ENCODE measurements around the gene PEMT.

Gene PEMT

DNA sequence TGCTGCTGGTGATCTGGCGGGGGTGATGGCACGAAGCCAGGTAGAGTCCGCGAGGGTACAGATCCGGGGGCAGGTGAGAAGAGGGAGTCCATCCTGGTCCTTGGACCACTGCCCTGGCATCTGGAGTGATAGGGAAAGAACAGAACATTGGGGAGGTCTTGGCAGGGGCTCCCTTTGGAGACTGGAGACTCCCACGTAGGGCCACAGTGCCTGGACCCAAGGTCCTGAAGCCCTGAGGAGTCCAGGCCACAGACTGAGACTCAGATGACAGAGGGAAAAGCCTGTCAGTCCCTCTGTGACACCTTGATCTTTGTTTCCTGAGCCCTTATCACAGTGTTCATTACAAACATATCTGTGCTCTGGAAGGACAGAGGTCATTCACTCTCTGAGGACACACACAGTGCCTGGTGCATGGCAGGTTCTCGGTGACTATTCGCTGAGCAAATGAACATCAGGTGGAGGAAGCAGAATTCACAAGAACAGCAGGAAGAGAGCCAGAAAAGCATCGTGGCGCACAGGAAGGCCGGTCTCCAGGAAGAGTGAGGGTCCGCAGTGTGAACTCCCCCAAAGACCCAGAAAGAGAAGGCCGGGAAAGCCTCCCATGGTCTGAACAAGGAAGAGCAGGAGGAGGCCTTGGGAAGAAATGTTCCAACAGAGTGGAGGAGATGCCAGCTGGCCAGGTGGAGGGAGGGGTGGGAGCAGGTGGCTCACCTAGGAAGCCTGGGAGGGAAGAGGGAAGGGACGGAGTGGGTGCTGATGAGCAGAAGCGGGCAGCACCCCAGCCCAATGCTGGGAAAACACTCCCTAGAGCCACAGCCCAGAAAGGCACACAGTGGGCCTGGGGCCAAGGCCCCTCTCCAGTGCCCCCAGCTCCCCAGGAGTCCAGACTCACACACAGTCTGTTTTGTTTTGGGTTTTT lies 20.5 kb downstream of the PEMT start:
- Histone ChIP-seq H3K4me1 (ENCODE audit: control insufficient read depth in 2 of 2, insufficient read depth in 2 of 2, low read length in 2 of 2) (peaks cover 6 to 20% of the 10 kb centered on the region in 2 donors), H3K27ac (ENCODE audit: low read depth in 2 of 2, low read length in 2 of 2) (no peak overlapping the region), H3K9ac (ENCODE audit: low read depth in 1 of 2, low read length in 2 of 2) (no peak overlapping the region)

DNA sequence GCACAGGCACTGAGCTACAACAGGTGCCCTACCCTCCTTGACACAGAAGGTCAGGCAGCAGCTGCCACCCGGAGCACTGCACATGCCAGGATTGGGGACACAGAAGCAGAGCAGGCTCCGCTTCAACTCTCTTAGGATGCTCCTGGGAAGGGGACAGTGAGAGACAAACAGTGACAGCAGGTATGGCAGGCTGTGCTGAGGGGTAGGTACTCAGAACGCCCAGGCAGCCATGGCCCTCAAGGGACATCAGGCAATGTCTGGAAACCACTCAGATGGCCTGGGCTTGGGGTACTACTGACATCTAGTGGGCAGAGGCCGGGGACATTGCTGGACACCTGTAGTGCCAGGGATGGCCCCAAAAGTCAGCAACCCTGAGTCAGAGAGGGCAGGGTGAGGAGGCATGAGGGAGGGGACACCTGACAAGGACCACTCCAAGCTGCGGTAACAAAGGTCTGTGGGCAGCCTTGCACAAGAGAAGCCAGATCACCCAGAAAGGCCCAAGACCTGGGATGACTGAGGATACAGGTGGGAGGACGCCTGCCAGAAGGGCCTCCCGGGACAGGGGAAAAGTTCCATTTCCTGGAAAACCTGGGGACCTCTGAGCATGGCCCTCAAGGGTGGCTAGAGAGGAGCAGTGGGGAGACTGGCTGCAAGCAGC lies 21.2 kb downstream of the PEMT start:
- Histone ChIP-seq H3K4me1 (ENCODE audit: control insufficient read depth in 2 of 2, insufficient read depth in 2 of 2, low read length in 2 of 2) (peaks cover 10 to 23% of the 10 kb centered on the region in 2 donors), H3K27me3 (ENCODE audit: control insufficient read depth in 2 of 2, insufficient read depth in 2 of 2, low read length in 2 of 2) (no peaks in the 10 kb centered on the region), H3K36me3 (ENCODE audit: control insufficient read depth in 2 of 2, insufficient read depth in 2 of 2, low read length in 2 of 2) (peaks cover 0 to 5% of the 10 kb centered on the region in 2 donors), H3K27ac (ENCODE audit: low read depth in 2 of 2, low read length in 2 of 2) (no peak overlapping the region), H3K4me3 (ENCODE audit: low read length in 2 of 2) (no peak overlapping the region), H3K9me3 (ENCODE audit: control insufficient read depth in 2 of 2, low read length in 2 of 2) (no peaks in the 10 kb centered on the region), H3K9ac (ENCODE audit: low read depth in 1 of 2, low read length in 2 of 2) (no peak overlapping the region)

More for the DNA sequence above, 20.5 kb downstream of the PEMT start:
- no peaks in the 10 kb centered on the region for H3K27me3 ChIP-seq (ENCODE audit: control insufficient read depth in 2 of 2, insufficient read depth in 2 of 2, low read length in 2 of 2)
- H3K36me3 ChIP-seq (ENCODE audit: control insufficient read depth in 2 of 2, insufficient read depth in 2 of 2, low read length in 2 of 2): peaks cover 4 to 5% of the 10 kb centered on the region in 2 donors
- H3K4me3 ChIP-seq (ENCODE audit: low read length in 2 of 2): no peak overlapping the region
- H3K9me3 ChIP-seq (ENCODE audit: control insufficient read depth in 2 of 2, low read length in 2 of 2): no peaks in the 10 kb centered on the region

DNA sequence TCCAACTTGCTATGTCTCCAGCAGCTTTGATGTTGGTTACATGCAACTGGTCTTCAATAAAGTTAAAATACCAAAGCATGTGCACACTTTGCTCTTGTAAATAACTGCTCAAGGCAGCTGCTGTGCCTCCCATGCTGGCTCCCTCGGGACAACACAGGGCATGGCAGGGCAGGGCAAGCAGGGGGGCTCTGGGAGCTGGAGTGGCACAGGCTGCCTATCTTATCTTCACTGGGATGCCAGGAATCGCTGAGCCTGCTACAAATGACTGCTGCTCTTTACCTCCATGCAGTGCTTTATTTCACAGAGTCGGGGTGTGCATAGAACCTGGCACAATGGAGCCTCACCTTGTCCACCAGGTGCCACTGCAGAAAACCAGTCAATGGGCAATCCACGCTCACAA lies 21.8 kb downstream of the PEMT start:
- H3K27me3 ChIP-seq (ENCODE audit: control insufficient read depth in 2 of 2, insufficient read depth in 2 of 2, low read length in 2 of 2): no peaks in the 10 kb centered on the region
- H3K9me3 ChIP-seq (ENCODE audit: control insufficient read depth in 2 of 2, low read length in 2 of 2): no peaks in the 10 kb centered on the region
- no peak overlapping the region for H3K4me3 ChIP-seq (ENCODE audit: low read length in 2 of 2)
- H3K36me3 ChIP-seq (ENCODE audit: control insufficient read depth in 2 of 2, insufficient read depth in 2 of 2, low read length in 2 of 2): peaks cover 0 to 2% of the 10 kb centered on the region in 2 donors
- no peak overlapping the region for H3K9ac ChIP-seq (ENCODE audit: low read depth in 1 of 2, low read length in 2 of 2)
- H3K27ac ChIP-seq (ENCODE audit: low read depth in 2 of 2, low read length in 2 of 2): no peak overlapping the region
- peaks cover 15 to 29% of the 10 kb centered on the region in 2 donors for H3K4me1 ChIP-seq (ENCODE audit: control insufficient read depth in 2 of 2, insufficient read depth in 2 of 2, low read length in 2 of 2)

DNA sequence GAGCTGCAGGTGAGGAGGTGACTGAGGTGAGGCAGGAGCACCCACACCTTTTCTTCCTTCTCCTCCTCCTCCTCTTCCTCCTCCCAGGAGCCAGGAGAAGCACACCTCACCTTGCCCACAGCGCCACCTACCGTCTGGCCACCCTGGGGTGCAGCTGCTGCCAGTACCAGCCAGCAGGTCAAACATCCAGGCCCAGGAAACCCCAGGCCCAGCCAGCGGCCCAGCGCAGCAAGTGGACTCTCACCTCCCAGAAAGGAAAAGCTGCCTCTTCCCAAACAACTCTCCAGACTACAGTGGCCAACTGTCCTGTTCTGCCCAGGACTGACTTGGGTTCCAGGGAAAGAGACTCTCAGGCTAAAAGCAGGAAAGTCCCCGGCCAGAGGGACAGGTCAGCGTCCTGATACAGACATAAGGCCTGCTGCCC lies 22.7 kb downstream of the PEMT start:
- H3K4me3 ChIP-seq (ENCODE audit: low read length in 2 of 2): no peak overlapping the region
- peak overlapping the region in 1 of 2 donors; percentile 34 for H3K9ac ChIP-seq (ENCODE audit: low read depth in 1 of 2, low read length in 2 of 2)
- no peaks in the 10 kb centered on the region for H3K27me3 ChIP-seq (ENCODE audit: control insufficient read depth in 2 of 2, insufficient read depth in 2 of 2, low read length in 2 of 2)
- H3K36me3 ChIP-seq (ENCODE audit: control insufficient read depth in 2 of 2, insufficient read depth in 2 of 2, low read length in 2 of 2): no peaks in the 10 kb centered on the region
- no peaks in the 10 kb centered on the region for H3K9me3 ChIP-seq (ENCODE audit: control insufficient read depth in 2 of 2, low read length in 2 of 2)
- no peak overlapping the region for H3K27ac ChIP-seq (ENCODE audit: low read depth in 2 of 2, low read length in 2 of 2)
- peaks cover 20 to 37% of the 10 kb centered on the region in 2 donors for H3K4me1 ChIP-seq (ENCODE audit: control insufficient read depth in 2 of 2, insufficient read depth in 2 of 2, low read length in 2 of 2)

DNA sequence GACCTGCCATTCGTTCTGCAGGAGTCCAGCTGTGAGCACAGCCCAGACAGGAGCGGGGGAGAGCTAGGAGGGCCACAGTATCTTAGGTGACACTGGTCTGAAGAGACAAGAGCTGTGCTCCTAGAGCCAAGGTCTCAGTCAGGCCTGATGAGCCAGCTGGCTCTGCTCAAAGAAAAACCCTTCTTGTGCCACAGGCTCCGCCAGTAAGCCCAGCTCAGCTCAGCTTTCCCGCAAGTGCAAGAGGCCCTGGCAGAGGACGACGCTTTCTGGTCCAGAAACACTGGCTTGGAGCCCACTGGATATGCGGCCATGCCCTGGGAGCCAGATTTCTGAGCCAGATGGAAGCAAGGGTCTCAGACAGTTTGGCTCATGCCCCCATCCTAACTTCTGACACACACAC lies 23.9 kb downstream of the PEMT start:
- Histone ChIP-seq H3K4me1 (ENCODE audit: control insufficient read depth in 2 of 2, insufficient read depth in 2 of 2, low read length in 2 of 2) (peaks cover 22 to 41% of the 10 kb centered on the region in 2 donors), H3K4me3 (ENCODE audit: low read length in 2 of 2) (no peak overlapping the region), H3K27ac (ENCODE audit: low read depth in 2 of 2, low read length in 2 of 2) (peak overlapping the region in 1 of 2 donors; percentile 9)

DNA sequence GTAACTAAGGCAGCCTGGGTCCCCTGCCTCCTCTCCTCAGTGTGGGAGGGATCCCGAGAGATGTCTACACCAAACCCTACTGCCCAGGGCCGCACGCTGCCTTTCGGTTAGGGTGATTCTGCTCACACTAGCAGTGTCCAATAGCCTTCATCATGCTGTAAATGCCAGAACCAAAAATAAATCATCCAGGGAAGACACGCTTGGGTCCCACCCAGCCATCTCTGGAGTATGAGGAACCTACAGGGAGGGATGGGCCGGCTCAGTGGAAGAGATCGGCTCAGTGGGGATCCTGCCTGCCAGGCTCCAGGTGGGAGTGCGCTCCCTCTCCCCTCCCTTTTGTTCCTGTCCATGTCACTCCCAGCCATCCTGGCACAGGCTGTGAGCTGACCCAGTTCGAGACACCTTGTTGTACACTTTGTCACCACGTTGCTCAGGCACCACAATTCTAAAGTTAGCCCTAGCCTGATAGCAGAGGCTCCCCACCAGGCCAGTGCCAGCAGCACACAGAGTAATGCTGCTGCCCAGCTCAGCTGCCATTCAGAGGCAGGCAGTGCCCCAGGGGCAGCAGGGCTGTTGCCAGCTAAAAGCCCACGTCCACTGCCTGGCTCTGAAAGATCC lies 24.5 kb downstream of the PEMT start:
- H3K9me3 ChIP-seq (ENCODE audit: control insufficient read depth in 2 of 2, low read length in 2 of 2): no peaks in the 10 kb centered on the region
- H3K27me3 ChIP-seq (ENCODE audit: control insufficient read depth in 2 of 2, insufficient read depth in 2 of 2, low read length in 2 of 2): no peaks in the 10 kb centered on the region
- no peak overlapping the region for H3K4me3 ChIP-seq (ENCODE audit: low read length in 2 of 2)
- H3K4me1 ChIP-seq (ENCODE audit: control insufficient read depth in 2 of 2, insufficient read depth in 2 of 2, low read length in 2 of 2): peaks cover 26 to 44% of the 10 kb centered on the region in 2 donors
- no peak overlapping the region for H3K9ac ChIP-seq (ENCODE audit: low read depth in 1 of 2, low read length in 2 of 2)
- H3K27ac ChIP-seq (ENCODE audit: low read depth in 2 of 2, low read length in 2 of 2): peak overlapping the region in 1 of 2 donors; percentile 9
- H3K36me3 ChIP-seq (ENCODE audit: control insufficient read depth in 2 of 2, insufficient read depth in 2 of 2, low read length in 2 of 2): no peaks in the 10 kb centered on the region

More for the DNA sequence above, 23.9 kb downstream of the PEMT start:
- H3K9ac ChIP-seq (ENCODE audit: low read depth in 1 of 2, low read length in 2 of 2): no peak overlapping the region
- H3K9me3 ChIP-seq (ENCODE audit: control insufficient read depth in 2 of 2, low read length in 2 of 2): no peaks in the 10 kb centered on the region
- H3K36me3 ChIP-seq (ENCODE audit: control insufficient read depth in 2 of 2, insufficient read depth in 2 of 2, low read length in 2 of 2): no peaks in the 10 kb centered on the region
- no peaks in the 10 kb centered on the region for H3K27me3 ChIP-seq (ENCODE audit: control insufficient read depth in 2 of 2, insufficient read depth in 2 of 2, low read length in 2 of 2)

DNA sequence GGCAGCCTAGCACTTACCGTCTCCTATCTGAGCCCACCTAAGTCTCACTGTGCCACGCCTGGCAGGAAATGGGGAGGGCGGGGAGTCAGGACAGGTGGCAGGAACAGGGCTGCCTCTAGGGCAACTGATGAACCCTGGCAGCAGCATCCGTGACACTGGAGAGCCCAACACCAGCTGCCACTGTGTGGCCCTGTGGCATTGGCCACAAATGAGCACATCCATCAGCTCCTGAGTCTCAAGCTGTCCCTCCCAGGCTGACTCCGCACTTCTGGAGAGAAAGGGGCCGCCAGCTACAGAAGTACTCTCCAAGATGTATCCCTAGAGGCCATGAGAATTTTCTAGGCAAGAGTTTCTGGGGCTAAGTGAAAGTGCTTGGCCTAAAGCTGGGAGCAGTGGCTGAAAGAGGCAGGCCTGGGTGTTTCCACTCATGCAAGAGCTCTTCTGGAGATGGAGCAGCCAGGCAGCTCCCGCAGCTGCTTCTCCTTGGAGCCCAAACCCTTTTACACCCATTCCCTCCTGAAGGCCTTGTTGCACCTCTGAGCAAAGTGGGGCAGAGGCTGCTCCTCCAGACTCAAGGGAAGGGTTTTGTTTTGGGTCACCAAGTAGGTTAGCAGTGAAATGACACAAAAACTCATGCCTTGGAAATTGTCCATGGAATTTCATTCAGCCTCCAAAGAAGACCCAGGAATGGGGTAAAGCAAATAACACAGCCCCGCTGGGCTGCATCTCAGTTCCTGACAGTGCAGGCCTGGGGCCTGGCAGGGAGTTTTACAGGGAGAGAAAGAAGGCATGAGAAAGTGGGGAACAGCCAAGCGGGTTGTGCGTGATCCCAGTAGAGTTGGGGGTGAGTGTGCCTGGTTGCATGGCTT lies 25.8 kb downstream of the PEMT start:
- Histone ChIP-seq H3K27me3 (ENCODE audit: control insufficient read depth in 2 of 2, insufficient read depth in 2 of 2, low read length in 2 of 2) (no peaks in the 10 kb centered on the region), H3K4me3 (ENCODE audit: low read length in 2 of 2) (no peak overlapping the region), H3K36me3 (ENCODE audit: control insufficient read depth in 2 of 2, insufficient read depth in 2 of 2, low read length in 2 of 2) (no peaks in the 10 kb centered on the region), H3K9me3 (ENCODE audit: control insufficient read depth in 2 of 2, low read length in 2 of 2) (no peaks in the 10 kb centered on the region), H3K4me1 (ENCODE audit: control insufficient read depth in 2 of 2, insufficient read depth in 2 of 2, low read length in 2 of 2) (peaks cover 30 to 54% of the 10 kb centered on the region in 2 donors), H3K27ac (ENCODE audit: low read depth in 2 of 2, low read length in 2 of 2) (peak overlapping the region; percentile 75 to 80), H3K9ac (ENCODE audit: low read depth in 1 of 2, low read length in 2 of 2) (no peak overlapping the region)

DNA sequence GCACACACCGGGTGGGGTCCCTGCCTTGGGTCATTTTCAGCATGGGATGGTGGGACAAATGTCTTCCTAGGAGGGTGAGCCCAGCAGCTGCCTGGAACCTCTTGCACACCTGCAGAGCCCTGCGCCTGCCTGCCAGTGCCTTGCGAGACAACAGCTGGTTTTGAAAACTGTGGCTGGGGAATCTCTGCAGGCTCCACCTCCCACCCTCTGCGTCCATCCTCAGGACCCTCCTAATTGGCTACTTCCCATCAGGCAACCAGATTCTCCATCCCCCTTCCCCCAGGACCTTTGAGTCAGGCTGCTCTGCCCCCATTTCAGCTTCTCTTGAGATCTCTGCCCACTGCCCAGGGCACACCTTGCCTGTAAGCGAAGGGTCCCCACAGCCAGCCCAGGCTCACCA lies 26.6 kb downstream of the PEMT start:
- Histone ChIP-seq H3K4me1 (ENCODE audit: control insufficient read depth in 2 of 2, insufficient read depth in 2 of 2, low read length in 2 of 2) (peaks cover 30 to 54% of the 10 kb centered on the region in 2 donors), H3K4me3 (ENCODE audit: low read length in 2 of 2) (no peak overlapping the region), H3K9ac (ENCODE audit: low read depth in 1 of 2, low read length in 2 of 2) (peak overlapping the region in 1 of 2 donors; percentile 19), H3K27me3 (ENCODE audit: control insufficient read depth in 2 of 2, insufficient read depth in 2 of 2, low read length in 2 of 2) (no peaks in the 10 kb centered on the region), H3K9me3 (ENCODE audit: control insufficient read depth in 2 of 2, low read length in 2 of 2) (no peaks in the 10 kb centered on the region), H3K36me3 (ENCODE audit: control insufficient read depth in 2 of 2, insufficient read depth in 2 of 2, low read length in 2 of 2) (no peaks in the 10 kb centered on the region), H3K27ac (ENCODE audit: low read depth in 2 of 2, low read length in 2 of 2) (peak overlapping the region; percentile 75 to 80)

DNA sequence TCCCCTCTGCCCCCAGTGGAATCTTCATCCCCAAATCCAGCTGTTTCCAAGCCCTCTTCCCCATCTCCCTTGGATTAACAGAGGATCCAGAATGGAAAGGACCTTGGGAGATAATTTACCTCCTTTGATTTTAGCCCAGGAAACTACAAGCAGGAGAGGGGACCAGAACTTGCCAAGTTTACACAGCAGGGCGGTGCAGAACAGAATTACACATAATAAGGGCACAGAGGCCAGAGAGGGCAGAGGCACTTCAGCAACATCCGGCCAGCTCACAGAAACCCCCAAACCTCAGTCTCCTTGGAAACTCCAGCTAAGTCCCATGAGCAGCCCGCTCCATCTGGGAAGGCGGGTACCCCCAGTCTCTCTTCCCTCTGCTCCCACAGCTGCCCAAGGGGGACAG lies 27.2 kb downstream of the PEMT start:
- no peak overlapping the region for H3K4me3 ChIP-seq (ENCODE audit: low read length in 2 of 2)
- H3K27ac ChIP-seq (ENCODE audit: low read depth in 2 of 2, low read length in 2 of 2): peak overlapping the region; percentile 75 to 80
- H3K9ac ChIP-seq (ENCODE audit: low read depth in 1 of 2, low read length in 2 of 2): peak overlapping the region in 1 of 2 donors; percentile 50
- peaks cover 30 to 54% of the 10 kb centered on the region in 2 donors for H3K4me1 ChIP-seq (ENCODE audit: control insufficient read depth in 2 of 2, insufficient read depth in 2 of 2, low read length in 2 of 2)
- H3K36me3 ChIP-seq (ENCODE audit: control insufficient read depth in 2 of 2, insufficient read depth in 2 of 2, low read length in 2 of 2): no peaks in the 10 kb centered on the region
- no peaks in the 10 kb centered on the region for H3K27me3 ChIP-seq (ENCODE audit: control insufficient read depth in 2 of 2, insufficient read depth in 2 of 2, low read length in 2 of 2)
- H3K9me3 ChIP-seq (ENCODE audit: control insufficient read depth in 2 of 2, low read length in 2 of 2): no peaks in the 10 kb centered on the region
